HepG2 (cell line): ENCODE measurements around the gene NEURL2. TPM values are rescaled to one million over a fixed set of nuclear protein-coding genes. Genes with fewer than 3 reads are reported as not detected.

Source experiments
- KAT2B ChIP-seq: fragments of 150-350 bp; IDR thresholded peaks from 2 replicates; pipeline ENCODE4 v1.6.1; 2014; ENCODE audit warnings: low read depth, low read length, borderline replicate concordance
- NAIF1 ChIP-seq: sonication (generic); formaldehyde crosslinking; IDR thresholded peaks from 2 replicates; pipeline ENCODE4 v1.5.0; 2020; ENCODE audit warnings: mild to moderate bottlenecking, missing genetic modification reagents, borderline replicate concordance
- NR2F2 ChIP-seq: IDR thresholded peaks from 2 replicates; pipeline ENCODE4 v1.6.1; 2012; ENCODE audit warnings: low read depth, inconsistent platforms, borderline replicate concordance
- SALL2 ChIP-seq: sonication (generic); formaldehyde crosslinking; IDR thresholded peaks from 2 replicates; pipeline ENCODE4 v1.8.1; 2023; ENCODE audit warnings: mild to moderate bottlenecking, missing genetic modification reagents, inconsistent platforms
- STAT5B ChIP-seq: sonication (generic); formaldehyde crosslinking; IDR thresholded peaks from 2 replicates; pipeline ENCODE4 v1.4.0; 2020; ENCODE audit warnings: missing genetic modification reagents
- THAP11 ChIP-seq: IDR thresholded peaks from 2 replicates; pipeline ENCODE4 v1.6.1; 2016; ENCODE audit warnings: missing biosample characterization, missing genetic modification reagents
- ZBTB20 ChIP-seq: sonication (generic); formaldehyde crosslinking; IDR thresholded peaks from 2 replicates; pipeline ENCODE4 v1.8.1; 2023; ENCODE audit warnings: missing genetic modification reagents, low read depth, mild to moderate bottlenecking, borderline replicate concordance
- ZGPAT ChIP-seq: IDR thresholded peaks from 2 replicates; pipeline ENCODE4 v1.6.1; 2016; ENCODE audit warnings: mild to moderate bottlenecking
- ZNF580 ChIP-seq: IDR thresholded peaks from 2 replicates; pipeline ENCODE4 v1.6.1; 2016; ENCODE audit warnings: low read depth, borderline replicate concordance
- ZNF788 ChIP-seq: sonication (generic); formaldehyde crosslinking; IDR thresholded peaks from 2 replicates; pipeline ENCODE4 v1.5.0; 2020; ENCODE audit warnings: mild to moderate bottlenecking, missing genetic modification reagents, borderline replicate concordance
- ZNF790 ChIP-seq: sonication (generic); formaldehyde crosslinking; IDR thresholded peaks from 2 replicates; pipeline ENCODE4 v1.8.0; 2022; ENCODE audit warnings: missing genetic modification reagents, mild to moderate bottlenecking, borderline replicate concordance
- ZNF800 ChIP-seq: sonication (generic); formaldehyde crosslinking; IDR thresholded peaks from 2 replicates; pipeline ENCODE4 v1.4.0; 2020; ENCODE audit warnings: missing genetic modification reagents
- polyA plus RNA-seq, 8 experiments: library from polyadenylated mRNA; depleted of rRNA in 3 of 8; stranded (reverse) in 7 of 8; unstranded in 1 of 8; fragments of >200 nt; fragmentation: Illumina TruSeq in 4 of 8; extraction: Trizol in 4 of 8; gene quantifications; 2 replicates each; pipeline versions ENCODE4 v1.2.1 to v1.2.3, GENCODE V29; 2011 to 2016; ENCODE audit warnings: low read depth in 4 of 8, missing spikeins in 1 of 8, mixed read lengths in 1 of 8; ENCODE audit not compliant: insufficient read depth in 1 of 8
- total RNA-seq, 5 experiments: library from RNA; depleted of rRNA; stranded (reverse); fragments of >200 nt; fragmentation: Illumina TruSeq; extraction: Trizol; gene quantifications; 2 replicates each; pipeline ENCODE4 v1.2.3, GENCODE V29; 2016; ENCODE audit warnings: low read depth in 1 of 5
- TF ChIP-seq, protein P1 (sequence below): sonication (generic); formaldehyde crosslinking; IDR thresholded peaks from 2 replicates; pipeline ENCODE4 v1.4.0; 2020; ENCODE audit warnings: missing genetic modification reagents
- TF ChIP-seq, protein P2 (sequence below), 2 experiments: sonication (generic) in 1 of 2; formaldehyde crosslinking in 1 of 2; IDR thresholded peaks; 2 replicates each; pipeline versions ENCODE4 v1.4.0 to v1.6.1; 2016 to 2020; ENCODE audit warnings: borderline replicate concordance in 1 of 2, low read depth in 1 of 2, mild to moderate bottlenecking in 1 of 2, missing genetic modification reagents in 1 of 2

NEURL2 gene
- total and polyA plus RNA-seq, 2 of the 13 experiments (the other 11 are each of a cell fraction or from before 2014, with no cell fraction given), result 7.2 to 9.7 TPM

- TF ChIP-seq ZNF800 (CRISPR knock-in tag), result 0 out of 2 replicates have a peak, but pooled peaks have one; percentile 37
- 0 out of 2 replicates have a peak, but pooled peaks have one; percentile 47 for TF ChIP-seq ZNF788 (CRISPR knock-in tag)
- 0 out of 2 replicates have a peak, but pooled peaks have one; percentile 55 for TF ChIP-seq NAIF1 (CRISPR knock-in tag)
- TF ChIP-seq KAT2B, result no peak
- no peak for TF ChIP-seq NR2F2
- 0 out of 2 replicates have a peak, but pooled peaks have one; percentile 10 for TF ChIP-seq THAP11 (CRISPR knock-in tag)
- peak; percentile 41; the same call in 1 of the 2 replicates for TF ChIP-seq ZGPAT (CRISPR knock-in tag)
- TF ChIP-seq STAT5B (CRISPR knock-in tag), result no peak
- TF ChIP-seq ZNF790, result 0 out of 2 replicates have a peak, but pooled peaks have one; percentile 9
- TF ChIP-seq, protein P1, sequence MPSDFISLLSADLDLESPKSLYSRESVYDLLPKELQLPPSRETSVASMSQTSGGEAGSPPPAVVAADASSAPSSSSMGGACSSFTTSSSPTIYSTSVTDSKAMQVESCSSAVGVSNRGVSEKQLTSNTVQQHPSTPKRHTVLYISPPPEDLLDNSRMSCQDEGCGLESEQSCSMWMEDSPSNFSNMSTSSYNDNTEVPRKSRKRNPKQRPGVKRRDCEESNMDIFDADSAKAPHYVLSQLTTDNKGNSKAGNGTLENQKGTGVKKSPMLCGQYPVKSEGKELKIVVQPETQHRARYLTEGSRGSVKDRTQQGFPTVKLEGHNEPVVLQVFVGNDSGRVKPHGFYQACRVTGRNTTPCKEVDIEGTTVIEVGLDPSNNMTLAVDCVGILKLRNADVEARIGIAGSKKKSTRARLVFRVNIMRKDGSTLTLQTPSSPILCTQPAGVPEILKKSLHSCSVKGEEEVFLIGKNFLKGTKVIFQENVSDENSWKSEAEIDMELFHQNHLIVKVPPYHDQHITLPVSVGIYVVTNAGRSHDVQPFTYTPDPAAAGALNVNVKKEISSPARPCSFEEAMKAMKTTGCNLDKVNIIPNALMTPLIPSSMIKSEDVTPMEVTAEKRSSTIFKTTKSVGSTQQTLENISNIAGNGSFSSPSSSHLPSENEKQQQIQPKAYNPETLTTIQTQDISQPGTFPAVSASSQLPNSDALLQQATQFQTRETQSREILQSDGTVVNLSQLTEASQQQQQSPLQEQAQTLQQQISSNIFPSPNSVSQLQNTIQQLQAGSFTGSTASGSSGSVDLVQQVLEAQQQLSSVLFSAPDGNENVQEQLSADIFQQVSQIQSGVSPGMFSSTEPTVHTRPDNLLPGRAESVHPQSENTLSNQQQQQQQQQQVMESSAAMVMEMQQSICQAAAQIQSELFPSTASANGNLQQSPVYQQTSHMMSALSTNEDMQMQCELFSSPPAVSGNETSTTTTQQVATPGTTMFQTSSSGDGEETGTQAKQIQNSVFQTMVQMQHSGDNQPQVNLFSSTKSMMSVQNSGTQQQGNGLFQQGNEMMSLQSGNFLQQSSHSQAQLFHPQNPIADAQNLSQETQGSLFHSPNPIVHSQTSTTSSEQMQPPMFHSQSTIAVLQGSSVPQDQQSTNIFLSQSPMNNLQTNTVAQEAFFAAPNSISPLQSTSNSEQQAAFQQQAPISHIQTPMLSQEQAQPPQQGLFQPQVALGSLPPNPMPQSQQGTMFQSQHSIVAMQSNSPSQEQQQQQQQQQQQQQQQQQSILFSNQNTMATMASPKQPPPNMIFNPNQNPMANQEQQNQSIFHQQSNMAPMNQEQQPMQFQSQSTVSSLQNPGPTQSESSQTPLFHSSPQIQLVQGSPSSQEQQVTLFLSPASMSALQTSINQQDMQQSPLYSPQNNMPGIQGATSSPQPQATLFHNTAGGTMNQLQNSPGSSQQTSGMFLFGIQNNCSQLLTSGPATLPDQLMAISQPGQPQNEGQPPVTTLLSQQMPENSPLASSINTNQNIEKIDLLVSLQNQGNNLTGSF (CRISPR knock-in tag), result 0 out of 2 replicates have a peak, but pooled peaks have one; percentile 55
- TF ChIP-seq, protein P2, sequence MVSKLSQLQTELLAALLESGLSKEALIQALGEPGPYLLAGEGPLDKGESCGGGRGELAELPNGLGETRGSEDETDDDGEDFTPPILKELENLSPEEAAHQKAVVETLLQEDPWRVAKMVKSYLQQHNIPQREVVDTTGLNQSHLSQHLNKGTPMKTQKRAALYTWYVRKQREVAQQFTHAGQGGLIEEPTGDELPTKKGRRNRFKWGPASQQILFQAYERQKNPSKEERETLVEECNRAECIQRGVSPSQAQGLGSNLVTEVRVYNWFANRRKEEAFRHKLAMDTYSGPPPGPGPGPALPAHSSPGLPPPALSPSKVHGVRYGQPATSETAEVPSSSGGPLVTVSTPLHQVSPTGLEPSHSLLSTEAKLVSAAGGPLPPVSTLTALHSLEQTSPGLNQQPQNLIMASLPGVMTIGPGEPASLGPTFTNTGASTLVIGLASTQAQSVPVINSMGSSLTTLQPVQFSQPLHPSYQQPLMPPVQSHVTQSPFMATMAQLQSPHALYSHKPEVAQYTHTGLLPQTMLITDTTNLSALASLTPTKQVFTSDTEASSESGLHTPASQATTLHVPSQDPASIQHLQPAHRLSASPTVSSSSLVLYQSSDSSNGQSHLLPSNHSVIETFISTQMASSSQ (IDR thresholded peaks at IDR 0.05; ENCODE audit: low read depth), result 0 out of 2 replicates have a peak, but pooled peaks have one; percentile 15
- TF ChIP-seq, protein P2 (CRISPR knock-in tag; IDR thresholded peaks at IDR 0.05; ENCODE audit: borderline replicate concordance), result no peak
- 0 out of 2 replicates have a peak, but pooled peaks have one; percentile 35 for TF ChIP-seq ZNF580 (CRISPR knock-in tag)
- TF ChIP-seq ZBTB20 (CRISPR knock-in tag), result 0 out of 2 replicates have a peak, but pooled peaks have one; percentile 43
- 0 out of 2 replicates have a peak, but pooled peaks have one; percentile 1 for TF ChIP-seq SALL2 (CRISPR knock-in tag)
These were observed 27.3 kb upstream of the NEURL2 start (continued) for GRCh38 chr20:45918182-45918737.
